Stimulated activated CD4-positive, alpha-beta T cell treated with anti-CD3 and anti-CD28 coated beads, Interleukin-15, amount 100 ng/mL, for 48 hours (primary cell): ENCODE measurements around the gene PRODH.
"Not testable (repeated sequence)": the region's sequence is repeated elsewhere in the genome, so short reads cannot be mapped to it uniquely, and the experiment has no call there.

Experiments
- DNase-seq, 2 donors: peaks; one replicate each; pipeline ENCODE4 v3.0.0-alpha.2; 2020; ENCODE audit warnings: low read depth in 2 of 2

Gene PRODH

DNA sequence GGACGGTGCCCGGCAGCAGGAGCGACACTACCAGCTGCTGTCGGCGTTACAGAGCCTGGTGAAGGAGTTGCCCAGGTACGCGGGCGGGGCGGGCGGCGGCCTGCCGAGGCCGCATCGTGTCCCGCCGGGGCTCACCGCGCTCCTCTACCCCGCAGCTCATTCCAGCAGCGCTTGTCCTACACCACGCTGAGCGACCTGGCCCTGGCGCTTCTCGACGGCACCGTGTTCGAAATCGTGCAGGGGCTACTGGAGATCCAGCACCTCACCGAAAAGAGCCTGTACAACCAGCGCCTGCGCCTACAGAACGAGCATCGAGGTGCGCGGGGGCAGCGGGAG lies 29.7 kb downstream of the PRODH start:
- DNase-seq, result not testable (repeated sequence)

GRCh38 chr22:18905540-18906409 lies 30.3 kb downstream of the PRODH start, which contains the start of gene DGCR6:
Gene DGCR6 (plus strand): TSS chr22:18906320. CDS start chr22:18906375, 55 bp downstream.
- no peak for DNase-seq

DNA sequence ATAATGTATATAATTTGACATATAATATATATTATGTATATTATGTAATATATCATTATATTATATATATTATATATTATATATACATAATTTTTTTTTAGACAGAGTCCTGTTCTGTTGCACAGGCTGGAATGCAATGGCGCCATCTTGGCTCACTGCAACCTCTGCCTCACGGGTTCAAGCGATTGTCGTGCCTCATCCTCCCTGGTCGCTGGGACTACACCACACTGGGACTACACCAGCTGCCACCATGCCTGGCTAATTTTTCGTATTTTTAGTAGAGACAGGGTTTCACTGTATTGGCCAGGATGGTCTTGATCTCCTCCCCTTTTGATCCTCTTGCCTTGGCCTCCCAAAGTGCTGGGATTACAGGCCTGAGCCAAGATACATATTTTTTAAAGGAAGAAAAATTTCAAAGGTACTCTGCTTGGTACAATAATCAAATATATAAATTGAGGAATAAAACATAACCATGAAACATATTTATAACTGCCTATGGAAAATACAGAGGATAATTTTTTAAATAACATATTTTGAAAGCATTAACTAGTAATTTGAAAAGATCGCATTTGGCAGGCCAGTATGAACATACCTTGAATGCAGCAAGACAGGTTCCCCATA lies 39.9 kb downstream of the PRODH start:
- DNase-seq, result peak in 1 of 2 donors; percentile 1

- not testable (repeated sequence) for DNase-seq
Observed at GRCh38 chr22:18893775-18894174, 42.3 kb downstream of the PRODH start.

GRCh38 chr22:18890510-18891192 lies 45.4 kb downstream of the PRODH start:
- not testable (repeated sequence) for DNase-seq

GRCh38 chr22:18888115-18888514 lies 48.0 kb downstream of the PRODH start:
- DNase-seq, result no peak

- not testable (repeated sequence) for DNase-seq
Observed at GRCh38 chr22:18884465-18884864, 51.6 kb downstream of the PRODH start.

GRCh38 chr22:18881260-18881659 lies 54.8 kb downstream of the PRODH start:
- DNase-seq, result peak; percentile 14 to 54
